Endothelial cell of umbilical vein (primary cell): ENCODE measurements around the gene CRTC2. TPM values are rescaled to one million over a fixed set of nuclear protein-coding genes. Genes with fewer than 3 reads are reported as not detected.

ENCODE experiments used
- Bru-seq: library from RNA; stranded (reverse); fragments of 400-500 nt; gene quantifications from one replicate; lab custom pipeline; 2021; lab: Mats Ljungman, UMichigan
- BruChase-seq, 2 experiments: library from RNA; stranded (reverse); fragments of 400-500 nt; gene quantifications; one replicate each; lab custom pipeline; 2021; lab: Mats Ljungman, UMichigan
- BruUV-seq: library from RNA; stranded (reverse); fragments of 400-500 nt; replicated peaks from 2 replicates; lab custom pipeline; 2021; lab: Mats Ljungman, UMichigan
- CTCF ChIA-PET: fragments of 300-600, 350-600 bp; sonication (Branson Sonifier 250); formaldehyde crosslinking; loops from one replicate; lab custom pipeline; 2021; ENCODE audit warnings: antibody characterized with exemption, inconsistent platforms; lab: Charles Lee
- POLR2A ChIA-PET: fragments of 300-600, 350-600 bp; sonication (Branson Sonifier 250); formaldehyde crosslinking; loops from one replicate; lab custom pipeline; 2021; ENCODE audit warnings: antibody characterized with exemption, inconsistent platforms; lab: Charles Lee
- DNase-seq: peaks from one replicate; pipeline ENCODE4 v3.0.0-alpha.2; 2011; ENCODE audit warnings: low read depth, low spot score
- FAIRE-seq: peaks from 2 replicates; lab custom pipeline; 2011; peaks lifted over from hg19 to GRCh38; lab: Jason Lieb, UNC
- H2AFZ ChIP-seq: 2 replicates; pipeline ENCODE4 v1.6.0; 2012; ENCODE audit warnings: low read depth, low read length, control low read depth, inconsistent platforms
- H3K27ac ChIP-seq: 2 replicates; pipeline ENCODE4 v1.5.1; 2011; ENCODE audit warnings: low read depth, mild to moderate bottlenecking, control low read depth, low read length, moderate library complexity; ENCODE audit not compliant: insufficient read depth
- H3K27me3 ChIP-seq, 2 experiments: 2 replicates each; pipeline versions ENCODE4 v1.6.0 to v1.6.1; 2011; ENCODE audit warnings: low read length in 2 of 2, mixed read lengths in 1 of 2; ENCODE audit not compliant: control insufficient read depth in 2 of 2, insufficient read depth in 2 of 2
- H3K36me3 ChIP-seq, 2 experiments: 2 replicates in 1 of 2; 3 replicates in 1 of 2; pipeline ENCODE4 v1.5.1; 2011; ENCODE audit warnings: low read length in 2 of 2, mild to moderate bottlenecking in 1 of 2, moderate library complexity in 1 of 2; ENCODE audit not compliant: control insufficient read depth in 2 of 2, insufficient read depth in 2 of 2; ENCODE audit errors: extremely low read depth in 1 of 2
- H3K4me1 ChIP-seq: 3 replicates; pipeline ENCODE4 v1.5.1; 2011; ENCODE audit warnings: mild to moderate bottlenecking, low read length; ENCODE audit not compliant: control insufficient read depth, insufficient read depth; ENCODE audit errors: extremely low read depth
- H3K4me2 ChIP-seq: 2 replicates; pipeline ENCODE4 v1.6.1; 2011; ENCODE audit warnings: low read length, control low read depth, mixed read lengths; ENCODE audit not compliant: insufficient read depth
- H3K4me3 ChIP-seq, 3 experiments: fragments of 200-600 bp in 1 of 3; sonication (generic), shearing (Covaris generic) in 1 of 3; replicated peaks in 1 of 3; 2 replicates each; pipeline ENCODE4 v1.5.1; 2011 to 2016; ENCODE audit warnings: control low read depth in 3 of 3, low read length in 3 of 3, mild to moderate bottlenecking in 2 of 3, inconsistent platforms in 1 of 3, low read depth in 1 of 3, moderate library complexity in 1 of 3; ENCODE audit not compliant: insufficient read depth in 1 of 3
- H3K79me2 ChIP-seq: 2 replicates; pipeline ENCODE4 v1.6.0; 2012; ENCODE audit warnings: low read length, inconsistent platforms; ENCODE audit not compliant: control insufficient read depth, insufficient read depth
- H3K9ac ChIP-seq: replicated peaks from 2 replicates; pipeline ENCODE3; 2011; ENCODE audit warnings: low read length, control low read depth; ENCODE audit not compliant: insufficient read depth; ENCODE audit errors: extremely low read depth
- H3K9me1 ChIP-seq: replicated peaks from 3 replicates; pipeline ENCODE4 v1.6.0; 2011; ENCODE audit warnings: mild to moderate bottlenecking, low read length; ENCODE audit not compliant: control insufficient read depth, insufficient read depth; ENCODE audit errors: extremely low read depth
- H3K9me3 ChIP-seq: replicated peaks from 2 replicates; pipeline ENCODE4 v1.5.1; 2012; ENCODE audit warnings: low read length, inconsistent platforms; ENCODE audit not compliant: control insufficient read depth, insufficient read depth
- H4K20me1 ChIP-seq: replicated peaks from 2 replicates; pipeline ENCODE3; 2011; ENCODE audit warnings: mild to moderate bottlenecking, low read length; ENCODE audit not compliant: control insufficient read depth, insufficient read depth; ENCODE audit errors: extremely low read depth
- CTCF ChIP-seq, 2 donors: IDR thresholded peaks; 1 replicate in 1 of 2; 2 replicates in 1 of 2; pipeline ENCODE4 v1.5.1; 2011; ENCODE audit warnings: low read length in 2 of 2, mild to moderate bottlenecking in 2 of 2, moderate library complexity in 2 of 2, control low read depth in 1 of 2, inconsistent platforms in 1 of 2, low read depth in 1 of 2; ENCODE audit not compliant: insufficient read depth in 1 of 2; ENCODE audit errors: extremely low read depth in 1 of 2
- GATA2 ChIP-seq: IDR thresholded peaks from 2 replicates; pipeline ENCODE4 v1.7.0; 2011; ENCODE audit warnings: low read depth, mild to moderate bottlenecking, moderate library complexity, mixed read lengths, low read length; ENCODE audit not compliant: insufficient read length, insufficient read depth
- JUN ChIP-seq: IDR thresholded peaks from 2 replicates; pipeline ENCODE4 v1.6.1; 2011; ENCODE audit warnings: borderline replicate concordance, low read depth; ENCODE audit not compliant: insufficient read length, insufficient read depth
- MYC ChIP-seq: IDR thresholded peaks from one replicate; pipeline ENCODE4 v1.6.1; 2011; ENCODE audit warnings: mild to moderate bottlenecking, low read depth, low read length
- POLR2A ChIP-seq: IDR thresholded peaks from 2 replicates; pipeline ENCODE4 v1.6.1; 2012; ENCODE audit warnings: low read depth, mild to moderate bottlenecking, control low read depth, low read length
- POLR2AphosphoS5 ChIP-seq: IDR thresholded peaks from 2 replicates; pipeline ENCODE4 v1.6.1; 2012; ENCODE audit warnings: low read depth, mild to moderate bottlenecking, control low read depth, low read length, moderate library complexity; ENCODE audit not compliant: insufficient read depth
- dilution Hi-C: fragments of 300-500 bp; cut with MboI; formaldehyde crosslinking; loops from one replicate; pipeline ENCODE4 v1.15.0; 2019; ENCODE audit warnings: low sequenced_read_pairs; ENCODE audit not compliant: extremely low pct_ligation_motif_present
- intact Hi-C: fragments of 100-400 bp; cut with micrococcal nuclease; formaldehyde crosslinking; loops from one replicate; pipeline ENCODE4 v1.10.0; 2022
- long read RNA-seq: library from polyadenylated mRNA; stranded (forward); transcript quantifications from one replicate; pipeline ENCODE4 v2.0.0, GENCODE V29; 2021
- polyA minus RNA-seq, 3 experiments: library from RNA; depleted of rRNA, polyadenylated mRNA; stranded (reverse); fragments of >200 nt; gene quantifications; 1 replicate in 1 of 3; 2 replicates in 2 of 3; pipeline ENCODE4 v1.2.3, GENCODE V29; 2011
- polyA plus RNA-seq, 4 experiments: library from polyadenylated mRNA; depleted of rRNA in 3 of 4; stranded (reverse) in 3 of 4; unstranded in 1 of 4; fragments of >200 nt; gene quantifications; 2 replicates each; pipeline versions ENCODE4 v1.2.1 to v1.2.3, GENCODE V29; 2011 to 2012; ENCODE audit warnings: missing spikeins in 1 of 4
- total RNA-seq: library from RNA; stranded (reverse); gene quantifications from 2 replicates; pipeline ENCODE4 v1.2.3, GENCODE V29; 2021
- TF ChIP-seq, protein P1 (sequence below): IDR thresholded peaks from 2 replicates; pipeline ENCODE4 v1.6.1; 2011; ENCODE audit not compliant: insufficient read depth, insufficient read length

Gene CRTC2
- 39.0 and 42.2 TPM in 2 replicates for total RNA-seq
- polyA plus RNA-seq, result 40.2 and 47.5 TPM in 2 replicates
- polyA plus RNA-seq (2011; cell fraction: cytosol; rRNA removed), result 22.6 and 23.0 TPM in 2 replicates
- 76.2 and 122 TPM in 2 replicates for polyA plus RNA-seq (2011; cell fraction: nucleus; rRNA removed)
- polyA plus RNA-seq (2012), result 22.8 and 25.2 TPM in 2 replicates
- polyA minus RNA-seq, result 44.8 and 55.2 TPM in 2 replicates
- 11.1 TPM for polyA minus RNA-seq (2011; cell fraction: cytosol; rRNA and poly(A)+ RNA removed)
- 49.1 and 54.9 TPM in 2 replicates for polyA minus RNA-seq (2011; cell fraction: nucleus; rRNA and poly(A)+ RNA removed)
- Bru-seq, nascent RNA, result percentile 70 among the genes with signal in this experiment
- percentile 89 among the genes with signal in this experiment for BruChase-seq, experiment 1, labeled RNA remaining after a 6-hour chase
- percentile 90 among the genes with signal in this experiment for BruChase-seq, experiment 2, labeled RNA remaining after a 2-hour chase
- long read RNA-seq, transcript CRTC2-203 (14 exons, 2,644 nt), result major isoform, 8 of 56 reads
- long read RNA-seq, partial matches to known transcripts, result 31 of 56 reads
- long read RNA-seq, other reads (novel, unspliced or antisense), result 17 of 56 reads

DNA sequence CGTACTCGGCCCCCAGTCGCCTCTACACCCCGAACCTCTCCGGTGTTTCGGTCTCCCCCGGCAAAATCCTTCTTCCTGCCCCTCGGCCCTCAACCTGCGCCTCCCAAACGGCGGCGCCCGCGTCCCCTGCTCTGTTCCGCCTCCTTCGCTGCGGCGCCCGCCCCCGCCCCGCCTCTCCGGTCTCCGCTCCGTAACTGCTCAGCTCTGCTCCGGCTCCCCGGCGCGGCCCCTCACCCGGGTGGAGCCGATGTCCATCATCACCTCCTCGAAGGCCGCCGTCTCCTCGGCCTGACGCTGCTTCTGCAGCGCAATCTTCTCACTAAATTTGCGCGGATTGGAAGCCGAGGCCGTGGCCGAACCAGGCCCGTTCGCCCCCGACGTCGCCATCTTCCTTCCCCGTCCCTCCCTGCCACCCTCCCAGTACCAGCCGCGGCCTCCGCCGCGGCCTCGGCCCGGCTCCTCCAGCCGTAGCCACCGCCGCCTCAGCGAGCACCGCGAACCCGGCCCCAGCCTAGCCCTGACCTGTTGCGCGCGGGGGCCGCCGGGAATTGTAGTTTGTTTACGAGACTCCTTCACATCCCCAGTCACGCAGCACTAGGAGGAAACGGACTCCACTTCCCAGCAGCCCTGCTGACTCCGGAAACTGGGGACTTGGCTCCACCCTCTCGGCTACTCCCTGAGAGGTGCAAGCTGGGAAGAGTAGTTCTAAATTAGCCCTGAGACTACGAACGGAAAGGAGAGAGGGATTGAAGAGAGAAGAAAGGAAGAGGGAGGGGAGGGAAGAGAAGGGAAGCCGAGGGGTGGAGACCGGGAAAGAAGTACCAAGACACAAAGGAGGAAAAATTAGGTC lies at the start of gene CRTC2:
TSS of gene CRTC2 (minus strand) at position 502 of the 850 bp plus-strand sequence. CDS start at position 387, 115 bp downstream.
- H2AFZ ChIP-seq, result peak within 1 kb of the TSS; percentile 47
- DNase-seq (peak; percentile 98), FAIRE-seq (peak; percentile 100)
- TF ChIP-seq CTCF (IDR thresholded peaks at IDR 0.05; ENCODE audit: extremely low read depth in 1 of 2, insufficient read depth in 1 of 2, low read depth in 1 of 2, low read length in 2 of 2), result no peak
- TF ChIP-seq, protein P1, sequence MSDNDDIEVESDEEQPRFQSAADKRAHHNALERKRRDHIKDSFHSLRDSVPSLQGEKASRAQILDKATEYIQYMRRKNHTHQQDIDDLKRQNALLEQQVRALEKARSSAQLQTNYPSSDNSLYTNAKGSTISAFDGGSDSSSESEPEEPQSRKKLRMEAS, result no peak
- peak; percentile 33 for TF ChIP-seq POLR2A
- TF ChIP-seq MYC, result no peak
- TF ChIP-seq GATA2, result no peak
- no peak for TF ChIP-seq JUN
- peak; percentile 81 for TF ChIP-seq POLR2AphosphoS5
- H3K79me2 ChIP-seq, result peaks cover 45% of the 10 kb centered on the region
- no peaks in the 10 kb centered on the region for H3K9me3 ChIP-seq
- peak within 1 kb of the TSS; percentile 72 for H3K4me2 ChIP-seq
- H3K27ac ChIP-seq, result peak within 1 kb of the TSS; percentile 18
- H4K20me1 ChIP-seq, result no peaks in the 10 kb centered on the region
- H3K9ac ChIP-seq, result peak within 1 kb of the TSS; percentile 72
- H3K36me3 ChIP-seq, result peaks cover 0 to 17% of the 10 kb centered on the region in 2 experiments
- H3K9me1 ChIP-seq, result no peaks in the 10 kb centered on the region
- intact Hi-C loops, result loop anchor here (1.0 kb wide), 4 partner anchors 12 to 35 kb away; partner anchors contain the start of genes DENND4B and JTB
- dilution Hi-C loops, result no loop called here
- peak within 1 kb of the TSS; percentile 47 to 80 (median 75) for H3K4me3 ChIP-seq
- POLR2A ChIA-PET, result interaction anchor here (0.9 to 1.2 kb wide), 2 partner anchors 12 to 77 kb away, joined by 3 to 5 read pairs; partner anchors contain the start of gene DENND4B
- H3K4me1 ChIP-seq, result peaks cover 35% of the 10 kb centered on the region
- CTCF ChIA-PET, result interaction anchor here (1.5 to 4.2 kb wide), 4 partner anchors 9 to 21 kb away, joined by 4 to 25 read pairs (median 7); partner anchors contain the start of genes CREB3L4, DENND4B and JTB
- no TSS peak for BruUV-seq
- H3K27me3 ChIP-seq, result no peaks in the 10 kb centered on the region
